Endothelial cell (in vitro differentiated cells): ENCODE measurements around the gene ANKRD40. TPM values are rescaled to one million over a fixed set of nuclear protein-coding genes. Genes with fewer than 3 reads are reported as not detected.

Source experiments
- DNase-seq: peaks from one replicate; pipeline ENCODE4 v3.0.0; 2021; ENCODE audit warnings: low spot score
- H3K27ac Mint-ChIP-seq: one replicate; pipeline ENCODE4 v1.8.0; 2021; ENCODE audit warnings: mixed read lengths, inconsistent platforms; ENCODE audit not compliant: unreplicated experiment
- H3K27me3 Mint-ChIP-seq: one replicate; pipeline ENCODE4 v1.8.0; 2021; ENCODE audit warnings: mild to moderate bottlenecking, moderate library complexity, mixed read lengths, inconsistent platforms; ENCODE audit not compliant: unreplicated experiment
- H3K36me3 Mint-ChIP-seq: one replicate; pipeline ENCODE4 v1.8.0; 2021; ENCODE audit warnings: mild to moderate bottlenecking, low read depth, mixed read lengths, inconsistent platforms; ENCODE audit not compliant: unreplicated experiment
- H3K4me1 Mint-ChIP-seq: one replicate; pipeline ENCODE4 v1.8.0; 2021; ENCODE audit warnings: mild to moderate bottlenecking, mixed read lengths, inconsistent platforms; ENCODE audit not compliant: unreplicated experiment
- H3K4me3 Mint-ChIP-seq: one replicate; pipeline ENCODE4 v1.8.0; 2021; ENCODE audit warnings: mild to moderate bottlenecking, mixed read lengths, inconsistent platforms; ENCODE audit not compliant: unreplicated experiment
- H3K9me3 Mint-ChIP-seq: one replicate; pipeline ENCODE4 v1.8.0; 2021; ENCODE audit warnings: mixed read lengths, inconsistent platforms; ENCODE audit not compliant: unreplicated experiment
- total RNA-seq: library from RNA; stranded (reverse); fragmentation: NEBNext Ultra II Directional; extraction: Animal tissue kit (Norgen Biotek cat#: 25700); gene quantifications from one replicate; pipeline ENCODE4 v1.2.1, GENCODE V29; 2021; ENCODE audit not compliant: unreplicated experiment
- TF ChIP-seq, protein P1 (sequence below): fragments of 200-600 bp; sonication (generic); IDR thresholded peaks from one replicate; pipeline ENCODE4 v1.5.0; 2021; ENCODE audit warnings: antibody characterized with exemption; ENCODE audit not compliant: unreplicated experiment

ANKRD40 gene
- total RNA-seq, 1 donor from 2014 or later: 37.3 TPM

DNA sequence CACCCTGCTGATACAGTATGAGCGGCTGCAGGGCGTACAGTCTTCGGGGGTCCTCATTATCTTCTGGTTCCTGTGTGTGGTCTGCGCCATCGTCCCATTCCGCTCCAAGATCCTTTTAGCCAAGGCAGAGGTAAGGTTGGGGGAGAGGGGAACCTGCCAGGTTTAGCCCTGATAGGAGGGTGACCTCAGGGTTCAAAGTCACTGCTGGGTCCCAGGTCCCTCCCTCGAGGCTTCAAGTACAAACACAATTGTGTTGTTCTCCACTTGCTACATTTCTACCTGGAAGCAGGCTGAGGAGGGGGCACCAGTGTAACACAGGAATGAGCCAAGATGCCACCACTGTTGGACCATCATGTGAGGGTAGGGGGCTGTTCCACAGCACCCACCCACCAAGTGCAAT lies 50.7 kb downstream of the ANKRD40 start:
- Mint-ChIP-seq H3K27ac (no peak overlapping the region), H3K27me3 (peaks cover 9% of the 10 kb centered on the region)

DNA sequence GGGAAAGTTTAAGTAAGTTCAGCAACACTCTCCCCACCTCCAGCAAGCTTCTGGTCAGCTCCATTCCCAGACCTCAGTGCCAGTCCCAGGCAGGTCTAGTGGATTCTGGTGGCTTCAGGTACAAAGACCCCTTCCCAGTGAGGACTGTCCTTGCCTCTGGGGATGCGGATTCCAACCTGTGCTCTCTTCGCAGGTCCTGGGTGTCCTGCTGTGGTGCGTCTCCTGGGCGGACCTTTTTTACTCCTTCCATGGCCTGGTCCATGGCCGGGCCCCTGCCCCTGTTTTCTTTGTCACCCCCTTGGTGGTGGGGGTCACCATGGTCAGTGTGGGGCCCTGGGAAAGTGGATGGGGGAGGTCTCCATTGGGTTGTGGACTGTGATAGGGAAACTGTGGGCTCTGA lies 51.2 kb downstream of the ANKRD40 start:
- H3K27ac Mint-ChIP-seq: no peak overlapping the region
- no peaks in the 10 kb centered on the region for H3K36me3 Mint-ChIP-seq
- no peak for DNase-seq
- peaks cover 7% of the 10 kb centered on the region for H3K27me3 Mint-ChIP-seq
- H3K4me1 Mint-ChIP-seq: peaks cover 11% of the 10 kb centered on the region
- TF ChIP-seq, protein P1, sequence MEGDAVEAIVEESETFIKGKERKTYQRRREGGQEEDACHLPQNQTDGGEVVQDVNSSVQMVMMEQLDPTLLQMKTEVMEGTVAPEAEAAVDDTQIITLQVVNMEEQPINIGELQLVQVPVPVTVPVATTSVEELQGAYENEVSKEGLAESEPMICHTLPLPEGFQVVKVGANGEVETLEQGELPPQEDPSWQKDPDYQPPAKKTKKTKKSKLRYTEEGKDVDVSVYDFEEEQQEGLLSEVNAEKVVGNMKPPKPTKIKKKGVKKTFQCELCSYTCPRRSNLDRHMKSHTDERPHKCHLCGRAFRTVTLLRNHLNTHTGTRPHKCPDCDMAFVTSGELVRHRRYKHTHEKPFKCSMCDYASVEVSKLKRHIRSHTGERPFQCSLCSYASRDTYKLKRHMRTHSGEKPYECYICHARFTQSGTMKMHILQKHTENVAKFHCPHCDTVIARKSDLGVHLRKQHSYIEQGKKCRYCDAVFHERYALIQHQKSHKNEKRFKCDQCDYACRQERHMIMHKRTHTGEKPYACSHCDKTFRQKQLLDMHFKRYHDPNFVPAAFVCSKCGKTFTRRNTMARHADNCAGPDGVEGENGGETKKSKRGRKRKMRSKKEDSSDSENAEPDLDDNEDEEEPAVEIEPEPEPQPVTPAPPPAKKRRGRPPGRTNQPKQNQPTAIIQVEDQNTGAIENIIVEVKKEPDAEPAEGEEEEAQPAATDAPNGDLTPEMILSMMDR: no peak
- H3K4me3 Mint-ChIP-seq: no peak overlapping the region
- H3K9me3 Mint-ChIP-seq: no peaks in the 10 kb centered on the region

More for the DNA sequence above, 50.7 kb downstream of the ANKRD40 start:
- no peaks in the 10 kb centered on the region for H3K36me3 Mint-ChIP-seq
- no peak overlapping the region for H3K4me3 Mint-ChIP-seq
- H3K9me3 Mint-ChIP-seq: no peaks in the 10 kb centered on the region
- TF ChIP-seq, protein P1: no peak
- no peak for DNase-seq
- peaks cover 16% of the 10 kb centered on the region for H3K4me1 Mint-ChIP-seq

DNA sequence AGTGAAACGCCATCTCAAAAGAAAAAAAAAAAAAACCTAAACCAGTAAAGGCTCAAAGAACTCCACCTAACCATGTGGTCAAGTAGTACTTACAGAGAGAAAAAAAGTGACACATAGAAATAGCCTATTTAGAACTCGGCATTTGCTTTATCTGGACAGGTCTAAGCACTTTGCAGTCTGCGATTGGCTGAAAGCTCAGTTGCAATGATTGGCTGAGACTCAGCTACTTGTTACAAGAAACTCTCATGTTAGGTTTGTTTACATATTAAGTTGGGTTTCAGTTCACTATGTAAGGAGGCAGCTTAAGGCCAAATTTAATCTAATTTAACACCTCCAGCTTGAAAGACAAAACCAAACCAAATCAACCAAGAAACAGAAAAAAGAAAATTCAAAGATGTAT lies 54.0 kb downstream of the ANKRD40 start:
- TF ChIP-seq, protein P1: no peak
- H3K27me3 Mint-ChIP-seq: peaks cover 3% of the 10 kb centered on the region
- no peak for DNase-seq
- no peak overlapping the region for H3K27ac Mint-ChIP-seq
- H3K4me1 Mint-ChIP-seq: no peaks in the 10 kb centered on the region
- no peak overlapping the region for H3K4me3 Mint-ChIP-seq
- H3K36me3 Mint-ChIP-seq: no peaks in the 10 kb centered on the region
- no peaks in the 10 kb centered on the region for H3K9me3 Mint-ChIP-seq

DNA sequence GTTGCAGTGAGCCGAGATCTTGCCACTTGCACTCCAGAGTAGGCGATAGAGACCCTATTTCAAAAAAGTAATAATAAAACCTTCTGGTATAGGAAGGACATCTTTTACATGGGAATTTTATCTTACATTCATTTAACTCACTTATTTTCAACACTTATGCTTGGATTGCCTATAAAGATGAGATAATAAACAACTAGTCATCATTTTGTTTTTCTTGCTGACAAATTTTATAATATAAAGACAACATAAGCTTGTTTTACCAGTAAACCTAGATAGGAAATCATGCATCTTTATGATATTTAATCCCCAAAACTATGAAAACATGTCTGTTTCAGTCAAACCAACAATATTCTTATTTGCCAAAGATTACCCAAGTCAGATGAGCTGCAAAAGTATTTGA lies 56.1 kb downstream of the ANKRD40 start:
- H3K4me1 Mint-ChIP-seq: no peaks in the 10 kb centered on the region
- H3K36me3 Mint-ChIP-seq: no peaks in the 10 kb centered on the region
- H3K27me3 Mint-ChIP-seq: no peaks in the 10 kb centered on the region
- H3K27ac Mint-ChIP-seq: no peak overlapping the region
- no peak for DNase-seq
- TF ChIP-seq, protein P1: no peak
- no peaks in the 10 kb centered on the region for H3K9me3 Mint-ChIP-seq
- H3K4me3 Mint-ChIP-seq: no peak overlapping the region

DNA sequence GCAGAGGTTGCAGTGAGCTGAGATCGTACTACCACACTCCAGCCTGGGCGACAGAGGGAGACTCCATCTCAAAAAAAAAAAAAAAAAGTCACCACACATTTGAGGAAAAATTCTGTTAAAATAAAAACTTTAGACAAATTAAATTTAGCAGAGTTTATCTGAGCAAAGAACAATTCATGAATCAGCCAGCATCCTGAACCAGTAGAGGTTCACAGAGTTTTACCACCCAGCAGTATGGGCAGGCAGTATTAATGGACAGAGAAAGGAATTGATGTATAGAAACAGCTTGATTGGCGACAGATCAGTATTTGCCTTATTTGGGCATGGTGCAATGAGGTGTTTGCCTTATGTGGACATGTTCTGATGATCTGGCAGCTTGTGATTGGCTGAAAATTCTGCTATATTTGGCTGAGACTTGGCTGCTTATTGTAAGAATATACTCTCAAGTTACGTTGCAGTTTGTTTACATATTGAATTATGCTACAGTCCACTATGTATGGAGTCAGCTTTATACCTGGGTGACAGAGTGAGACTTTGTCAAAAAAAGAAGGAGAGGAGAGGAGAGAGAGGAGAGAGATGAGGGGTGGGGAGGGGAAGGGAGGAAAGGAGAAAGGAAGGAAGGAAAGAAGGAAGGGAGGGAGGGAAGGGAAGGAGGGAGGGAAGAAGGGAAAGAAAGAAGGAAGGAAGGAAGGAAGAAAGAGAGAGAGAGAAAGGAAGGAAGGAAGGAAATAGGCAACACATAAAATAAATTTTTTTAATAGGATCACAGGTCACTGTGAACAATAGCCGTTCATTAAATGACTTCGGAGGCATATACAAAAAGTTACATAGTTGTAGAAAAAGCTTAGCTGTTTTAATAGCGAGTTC lies 58.4 kb downstream of the ANKRD40 start:
- H3K4me1 Mint-ChIP-seq: no peaks in the 10 kb centered on the region
- H3K9me3 Mint-ChIP-seq: no peaks in the 10 kb centered on the region
- no peaks in the 10 kb centered on the region for H3K36me3 Mint-ChIP-seq

More for the DNA sequence above, 58.4 kb downstream of the ANKRD40 start:
- Mint-ChIP-seq H3K4me3 (no peak overlapping the region), H3K27ac (peak overlapping the region; percentile 34), H3K27me3 (peaks cover 1% of the 10 kb centered on the region)
- no peak for DNase-seq
- TF ChIP-seq, protein P1: no peak
